Activated CD8-positive, alpha-beta T cell treated with anti-CD3 and anti-CD28 coated beads, Interleukin-2, amount 10 ng/mL, durations not matched to agents 7 days and 5 days (primary cell): ENCODE data around the gene MAGEB17. TPM values are rescaled to one million over a fixed set of nuclear protein-coding genes. Genes with fewer than 3 reads are reported as not detected.

Source experiments
- ATAC-seq: fragments of 150-1000 bp; cut with Tn5 transposase; one replicate; pipeline ENCODE4 v1.10.0; 2021; ENCODE audit warnings: moderate library complexity
- CTCF ChIA-PET: fragments of 350-600 bp; sonication (Branson Sonifier 250); formaldehyde crosslinking; loops from one replicate; lab custom pipeline; 2021; ENCODE audit warnings: antibody characterized with exemption; lab: Charles Lee
- POLR2A ChIA-PET: fragments of 350-600 bp; sonication (Branson Sonifier 250); formaldehyde crosslinking; loops from one replicate; lab custom pipeline; 2021; ENCODE audit warnings: antibody characterized with exemption; lab: Charles Lee
- DNase-seq: peaks from one replicate; pipeline ENCODE4 v3.0.0-alpha.2; 2020
- H3K27ac Mint-ChIP-seq: one replicate; pipeline ENCODE4 v1.8.0; 2021; ENCODE audit warnings: mild to moderate bottlenecking, mixed read lengths
- H3K27me3 Mint-ChIP-seq: one replicate; pipeline ENCODE4 v1.8.0; 2021; ENCODE audit warnings: low read depth, mixed read lengths
- H3K36me3 Mint-ChIP-seq: one replicate; pipeline ENCODE4 v1.8.0; 2021; ENCODE audit warnings: low read depth, mixed read lengths
- H3K4me1 Mint-ChIP-seq: one replicate; pipeline ENCODE4 v1.8.0; 2021; ENCODE audit warnings: low read depth, mixed read lengths
- H3K4me3 Mint-ChIP-seq: one replicate; pipeline ENCODE4 v1.8.0; 2021; ENCODE audit warnings: mild to moderate bottlenecking, mixed read lengths
- H3K9me3 Mint-ChIP-seq: one replicate; pipeline ENCODE4 v1.8.0; 2022; ENCODE audit warnings: mixed read lengths; ENCODE audit not compliant: insufficient read depth
- total RNA-seq, 2 experiments: library from RNA; stranded (reverse); gene quantifications; one replicate each; pipeline ENCODE4 v1.2.3, GENCODE V29; 2021

Gene MAGEB17
- total RNA-seq, 2 experiments from 2014 or later = not detected

GRCh38 chrX:16188687-16189086 lies 21.4 kb downstream of the MAGEB17 start:
- H3K9me3 Mint-ChIP-seq = no peaks in the 10 kb centered on the region
- no peaks in the 10 kb centered on the region for H3K27me3 Mint-ChIP-seq
- no peak overlapping the region for H3K27ac Mint-ChIP-seq
- DNase-seq (no peak), ATAC-seq (no peak)
- CTCF ChIA-PET = no interaction called here
- H3K4me1 Mint-ChIP-seq = peaks cover 9% of the 10 kb centered on the region
- H3K36me3 Mint-ChIP-seq = no peaks in the 10 kb centered on the region
- POLR2A ChIA-PET = no interaction called here
- no peak overlapping the region for H3K4me3 Mint-ChIP-seq

GRCh38 chrX:16191605-16192004 lies 24.3 kb downstream of the MAGEB17 start:
- H3K36me3 Mint-ChIP-seq = no peaks in the 10 kb centered on the region
- H3K27ac Mint-ChIP-seq = no peak overlapping the region
- DNase-seq = no peak
- POLR2A ChIA-PET = no interaction called here
- no peaks in the 10 kb centered on the region for H3K4me1 Mint-ChIP-seq
- H3K27me3 Mint-ChIP-seq = no peaks in the 10 kb centered on the region
- H3K4me3 Mint-ChIP-seq = no peak overlapping the region
- no peaks in the 10 kb centered on the region for H3K9me3 Mint-ChIP-seq
- CTCF ChIA-PET = no interaction called here
- ATAC-seq = no peak

- H3K9me3 Mint-ChIP-seq = no peaks in the 10 kb centered on the region
- no peak overlapping the region for H3K27ac Mint-ChIP-seq
- H3K27me3 Mint-ChIP-seq = peaks cover 4% of the 10 kb centered on the region
- CTCF ChIA-PET = no interaction called here
- no peak for DNase-seq
- POLR2A ChIA-PET = no interaction called here
- no peaks in the 10 kb centered on the region for H3K36me3 Mint-ChIP-seq
- H3K4me3 Mint-ChIP-seq = no peak overlapping the region
- no peak for ATAC-seq
- no peaks in the 10 kb centered on the region for H3K4me1 Mint-ChIP-seq
These were observed 29.5 kb downstream of the MAGEB17 start for GRCh38 chrX:16196829-16197228.

GRCh38 chrX:16199343-16199742 lies 32.1 kb downstream of the MAGEB17 start:
- no peaks in the 10 kb centered on the region for H3K4me1 Mint-ChIP-seq
- H3K27ac Mint-ChIP-seq = no peak overlapping the region
- no peak overlapping the region for H3K4me3 Mint-ChIP-seq
- CTCF ChIA-PET = no interaction called here
- no peak for ATAC-seq
- H3K9me3 Mint-ChIP-seq = no peaks in the 10 kb centered on the region
- H3K27me3 Mint-ChIP-seq = peaks cover 4% of the 10 kb centered on the region
- POLR2A ChIA-PET = no interaction called here
- DNase-seq = no peak
- no peaks in the 10 kb centered on the region for H3K36me3 Mint-ChIP-seq

- CTCF ChIA-PET = no interaction called here
- ATAC-seq = no peak
- POLR2A ChIA-PET = no interaction called here
These were observed 35.7 kb downstream of the MAGEB17 start for GRCh38 chrX:16202943-16203342.

GRCh38 chrX:16204538-16204937 lies 37.3 kb downstream of the MAGEB17 start:
- CTCF ChIA-PET = no interaction called here
- DNase-seq (no peak), ATAC-seq (no peak)
- H3K36me3 Mint-ChIP-seq = no peaks in the 10 kb centered on the region
- no peak overlapping the region for H3K4me3 Mint-ChIP-seq
- no peak overlapping the region for H3K27ac Mint-ChIP-seq
- H3K4me1 Mint-ChIP-seq = no peaks in the 10 kb centered on the region
- H3K27me3 Mint-ChIP-seq = no peaks in the 10 kb centered on the region
- no peaks in the 10 kb centered on the region for H3K9me3 Mint-ChIP-seq
- POLR2A ChIA-PET = no interaction called here

More at GRCh38 chrX:16202943-16203342, 35.7 kb downstream of the MAGEB17 start:
- Mint-ChIP-seq H3K9me3 (no peaks in the 10 kb centered on the region), H3K4me3 (no peak overlapping the region), H3K4me1 (no peaks in the 10 kb centered on the region), H3K27me3 (no peaks in the 10 kb centered on the region), H3K36me3 (no peaks in the 10 kb centered on the region), H3K27ac (no peak overlapping the region)
- DNase-seq = no peak

GRCh38 chrX:16205840-16206239 lies 38.6 kb downstream of the MAGEB17 start:
- no peak overlapping the region for H3K27ac Mint-ChIP-seq
- no peak overlapping the region for H3K4me3 Mint-ChIP-seq
- H3K36me3 Mint-ChIP-seq = no peaks in the 10 kb centered on the region
- ATAC-seq = no peak
- CTCF ChIA-PET = no interaction called here
- no peak for DNase-seq
- H3K4me1 Mint-ChIP-seq = no peaks in the 10 kb centered on the region
- H3K27me3 Mint-ChIP-seq = no peaks in the 10 kb centered on the region
- no peaks in the 10 kb centered on the region for H3K9me3 Mint-ChIP-seq
- POLR2A ChIA-PET = no interaction called here

GRCh38 chrX:16207634-16208033 lies 40.4 kb downstream of the MAGEB17 start:
- Mint-ChIP-seq H3K9me3 (no peaks in the 10 kb centered on the region), H3K4me1 (no peaks in the 10 kb centered on the region), H3K27ac (no peak overlapping the region), H3K36me3 (no peaks in the 10 kb centered on the region), H3K27me3 (no peaks in the 10 kb centered on the region), H3K4me3 (no peak overlapping the region)
- ATAC-seq (no peak), DNase-seq (no peak)
- POLR2A ChIA-PET = no interaction called here
- CTCF ChIA-PET = no interaction called here

GRCh38 chrX:16208601-16209000 lies 41.3 kb downstream of the MAGEB17 start:
- ATAC-seq (no peak), DNase-seq (no peak)
- H3K27ac Mint-ChIP-seq = no peak overlapping the region
- H3K4me1 Mint-ChIP-seq = no peaks in the 10 kb centered on the region
- no peak overlapping the region for H3K4me3 Mint-ChIP-seq
- no peaks in the 10 kb centered on the region for H3K27me3 Mint-ChIP-seq
- ChIA-PET POLR2A (no interaction called here), CTCF (no interaction called here)
- no peaks in the 10 kb centered on the region for H3K9me3 Mint-ChIP-seq
- H3K36me3 Mint-ChIP-seq = no peaks in the 10 kb centered on the region

GRCh38 chrX:16210061-16210460 lies 42.8 kb downstream of the MAGEB17 start:
- Mint-ChIP-seq H3K27ac (no peak overlapping the region), H3K36me3 (no peaks in the 10 kb centered on the region), H3K4me3 (no peak overlapping the region), H3K27me3 (no peaks in the 10 kb centered on the region), H3K4me1 (no peaks in the 10 kb centered on the region), H3K9me3 (no peaks in the 10 kb centered on the region)
- DNase-seq (no peak), ATAC-seq (no peak)
- POLR2A ChIA-PET = no interaction called here
- CTCF ChIA-PET = interaction anchor here (1.8 kb wide), 1 partner anchor 227 kb away, joined by 4 read pairs; no protein-coding TSS in a partner anchor

GRCh38 chrX:16212024-16212423 lies 44.7 kb downstream of the MAGEB17 start:
- Mint-ChIP-seq H3K27me3 (no peaks in the 10 kb centered on the region), H3K9me3 (no peaks in the 10 kb centered on the region), H3K4me3 (no peak overlapping the region), H3K4me1 (no peaks in the 10 kb centered on the region), H3K36me3 (no peaks in the 10 kb centered on the region), H3K27ac (no peak overlapping the region)
- DNase-seq (no peak), ATAC-seq (no peak)
- ChIA-PET CTCF (interaction anchor here (1.2 to 1.8 kb wide), 2 partner anchors 88 to 225 kb away, joined by 3 to 4 read pairs; partner anchors contain the start of gene GRPR), POLR2A (no interaction called here)

GRCh38 chrX:16212436-16212835 lies 45.2 kb downstream of the MAGEB17 start:
- no peaks in the 10 kb centered on the region for H3K9me3 Mint-ChIP-seq
- H3K4me3 Mint-ChIP-seq = no peak overlapping the region
- no peaks in the 10 kb centered on the region for H3K27me3 Mint-ChIP-seq
- no peaks in the 10 kb centered on the region for H3K4me1 Mint-ChIP-seq
- no peak overlapping the region for H3K27ac Mint-ChIP-seq
- DNase-seq (no peak), ATAC-seq (no peak)
- no peaks in the 10 kb centered on the region for H3K36me3 Mint-ChIP-seq
- POLR2A ChIA-PET = no interaction called here
- CTCF ChIA-PET = interaction anchor here (1.2 kb wide), 1 partner anchor 88 kb away, joined by 3 read pairs; the partner anchor contains the start of gene GRPR

GRCh38 chrX:16213961-16214360 lies 46.7 kb downstream of the MAGEB17 start:
- ChIA-PET POLR2A (no interaction called here), CTCF (no interaction called here)
- no peaks in the 10 kb centered on the region for H3K9me3 Mint-ChIP-seq
- H3K4me1 Mint-ChIP-seq = no peaks in the 10 kb centered on the region
- no peak overlapping the region for H3K27ac Mint-ChIP-seq
- DNase-seq (no peak), ATAC-seq (no peak)
- H3K4me3 Mint-ChIP-seq = no peak overlapping the region
- no peaks in the 10 kb centered on the region for H3K36me3 Mint-ChIP-seq
- H3K27me3 Mint-ChIP-seq = no peaks in the 10 kb centered on the region
